OCI-LY7 (cell line): ENCODE results near the gene LMOD1. TPM values are rescaled to one million over a fixed set of nuclear protein-coding genes. Genes with fewer than 3 reads are reported as not detected.

ENCODE experiments used
- BruUV-seq: library from RNA; stranded (reverse); fragments of 400-500 nt; replicated peaks from 2 replicates; lab custom pipeline; 2021; lab: Mats Ljungman, UMichigan
- CTCF ChIA-PET: fragments of 300-600 bp; sonication (Branson Sonifier 250); formaldehyde crosslinking; loops from one replicate; lab custom pipeline; 2022; ENCODE audit warnings: antibody characterized with exemption; ENCODE audit not compliant: unreplicated experiment; lab: Charles Lee
- POLR2A ChIA-PET: fragments of 300-600 bp; sonication (Branson Sonifier 250); formaldehyde crosslinking; loops from one replicate; lab custom pipeline; 2022; ENCODE audit warnings: antibody characterized with exemption; lab: Charles Lee
- DNase-seq: peaks from one replicate; pipeline ENCODE4 v3.0.0-alpha.2; 2015; ENCODE audit warnings: low spot score
- H2AFZ ChIP-seq: fragments of 200-600 bp; sonication (generic), shearing (Covaris generic); 2 replicates; pipeline ENCODE4 v1.6.1; 2014; ENCODE audit warnings: mild to moderate bottlenecking, antibody characterized with exemption, low read length, moderate library complexity
- H3K27ac ChIP-seq: fragments of 200-600 bp; sonication (generic); 2 replicates; pipeline ENCODE4 v1.5.1; 2014; ENCODE audit warnings: mixed run types, low read depth, mild to moderate bottlenecking, moderate library complexity, low read length, inconsistent platforms; ENCODE audit not compliant: poor library complexity, severe bottlenecking
- H3K36me3 ChIP-seq: fragments of 200-600 bp; sonication (generic); 2 replicates; pipeline ENCODE4 v1.6.1; 2014; ENCODE audit warnings: mild to moderate bottlenecking, antibody characterized with exemption, low read length, moderate library complexity, mixed read lengths; ENCODE audit not compliant: insufficient read depth
- H3K4me1 ChIP-seq: fragments of 200-600 bp; sonication (generic); 2 replicates; pipeline ENCODE4 v1.5.1; 2014; ENCODE audit warnings: mild to moderate bottlenecking, low read length; ENCODE audit not compliant: insufficient read depth, poor library complexity, severe bottlenecking
- H3K4me2 ChIP-seq: fragments of 200-600 bp; sonication (generic); 2 replicates; pipeline ENCODE4 v1.6.1; 2014; ENCODE audit warnings: mild to moderate bottlenecking, low read length
- H3K4me3 ChIP-seq: fragments of 200-600 bp; sonication (generic); 2 replicates; pipeline ENCODE4 v1.5.1; 2014; ENCODE audit warnings: mild to moderate bottlenecking, low read depth, low read length; ENCODE audit not compliant: poor library complexity, severe bottlenecking
- H3K79me2 ChIP-seq: fragments of 200-600 bp; sonication (generic); 2 replicates; pipeline ENCODE4 v1.6.1; 2016; ENCODE audit warnings: low read depth, mild to moderate bottlenecking, low read length, moderate library complexity, mixed read lengths; ENCODE audit not compliant: insufficient read depth
- H3K9me2 ChIP-seq: fragments of 200-600 bp; sonication (generic); 2 replicates; pipeline ENCODE4 v1.6.1; 2016; ENCODE audit warnings: mild to moderate bottlenecking, low read length, mixed read lengths; ENCODE audit not compliant: insufficient read depth
- H3K9me3 ChIP-seq: fragments of 200-600 bp; sonication (generic); 2 replicates; pipeline ENCODE4 v1.6.1; 2014; ENCODE audit warnings: mild to moderate bottlenecking, mixed run types, low read length, mixed read lengths
- H4K20me1 ChIP-seq: fragments of 200-600 bp; sonication (generic); 2 replicates; pipeline ENCODE4 v1.6.1; 2014; ENCODE audit warnings: mild to moderate bottlenecking, antibody characterized with exemption, low read length, moderate library complexity, mixed read lengths; ENCODE audit not compliant: insufficient read depth
- CTCF ChIP-seq: fragments of 200-600 bp; sonication (generic); conservative IDR thresholded peaks from 2 replicates; pipeline ENCODE4 v1.5.1; 2014; ENCODE audit warnings: mild to moderate bottlenecking, antibody characterized with exemption, low read length, moderate library complexity, mixed read lengths
- EZH2phosphoT487 ChIP-seq: fragments of 200-600 bp; sonication (generic); IDR thresholded peaks from 2 replicates; pipeline ENCODE4 v1.6.1; 2018; ENCODE audit warnings: low read depth, borderline replicate concordance, mild to moderate bottlenecking, mixed run types, antibody characterized with exemption, low read length, moderate library complexity, mixed read lengths
- intact Hi-C: fragments of 100-400 bp; cut with micrococcal nuclease; formaldehyde crosslinking; loops from one replicate; pipeline ENCODE4 v1.10.0; 2022; ENCODE audit not compliant: unreplicated experiment
- total RNA-seq, 2 experiments: library from RNA; depleted of rRNA in 1 of 2; stranded (reverse); fragments of >200 nt in 1 of 2; shearing (Covaris generic) in 1 of 2; gene quantifications; 2 replicates each; pipeline ENCODE4 v1.2.3, GENCODE V29; 2014 to 2022

Gene LMOD1
- total RNA-seq, 2 experiments from 2014 or later, result not detected

GRCh38 chr1:201898240-201898894, 48.0 kb downstream of the LMOD1 start:
- BruUV-seq, result no TSS peak
- Histone ChIP-seq H4K20me1 (no peaks in the 10 kb centered on the region), H3K27ac (no peak overlapping the region), H3K36me3 (no peaks in the 10 kb centered on the region), H3K9me2 (no peaks in the 10 kb centered on the region), H2AFZ (no peak overlapping the region), H3K4me3 (no peak overlapping the region), H3K79me2 (no peaks in the 10 kb centered on the region), H3K9me3 (no peaks in the 10 kb centered on the region), H3K4me1 (no peaks in the 10 kb centered on the region), H3K4me2 (no peak overlapping the region)
- ChIA-PET POLR2A (interaction anchor here (0.9 to 1.8 kb wide), 3 partner anchors 12 to 74 kb away, joined by 3 to 5 read pairs (median 3); no protein-coding TSS in a partner anchor), CTCF (no interaction called here)
- no peak for TF ChIP-seq EZH2phosphoT487
- no peak for TF ChIP-seq CTCF
- intact Hi-C loops, result loop anchor here (10.0 kb wide), 1 partner anchor 216 kb away; no protein-coding TSS in a partner anchor
- no peak for DNase-seq

GRCh38 chr1:201896951-201897391, 49.4 kb downstream of the LMOD1 start:
- Histone ChIP-seq H4K20me1 (no peaks in the 10 kb centered on the region), H3K4me2 (no peak overlapping the region), H2AFZ (no peak overlapping the region; the same call in 1 of the 2 replicates), H3K4me1 (no peaks in the 10 kb centered on the region), H3K9me2 (no peaks in the 10 kb centered on the region), H3K27ac (no peak overlapping the region), H3K4me3 (no peak overlapping the region), H3K79me2 (no peaks in the 10 kb centered on the region), H3K36me3 (no peaks in the 10 kb centered on the region), H3K9me3 (no peaks in the 10 kb centered on the region)
- ChIA-PET CTCF (interaction anchor here (1.5 to 1.7 kb wide), 3 partner anchors 12 to 75 kb away, joined by 4 to 6 read pairs (median 5); no protein-coding TSS in a partner anchor), POLR2A (interaction anchor here (0.8 to 1.6 kb wide), 6 partner anchors 10 to 84 kb away, joined by 3 to 6 read pairs (median 4); no protein-coding TSS in a partner anchor)
- intact Hi-C loops, result loop anchor here (1.0 to 10.0 kb wide), 2 partner anchors 75 to 218 kb away; no protein-coding TSS in a partner anchor
- DNase-seq, result no peak
- TF ChIP-seq EZH2phosphoT487, result no peak
- TF ChIP-seq CTCF, result 0 out of 2 replicates have a peak, but pooled peaks have one; percentile 24
- BruUV-seq, result no TSS peak
